A673 (cell line): ENCODE data around the gene RALGPS1. TPM values are rescaled to one million over a fixed set of nuclear protein-coding genes. Genes with fewer than 3 reads are reported as not detected.

ENCODE experiments used
- BruUV-seq: library from RNA; stranded (reverse); fragments of 400-500 nt; replicated peaks from 2 replicates; lab custom pipeline; 2021; lab: Mats Ljungman, UMichigan
- CTCF ChIA-PET: fragments of 300-600 bp; sonication (Branson Sonifier 250); formaldehyde crosslinking; loops from one replicate; lab custom pipeline; 2022; ENCODE audit warnings: antibody characterized with exemption; lab: Charles Lee
- POLR2A ChIA-PET: fragments of 300-600 bp; sonication (Branson Sonifier 250); formaldehyde crosslinking; loops from one replicate; lab custom pipeline; 2022; ENCODE audit warnings: antibody characterized with exemption; ENCODE audit not compliant: low non-redundant PET; lab: Charles Lee
- DNase-seq: peaks from one replicate; pipeline ENCODE4 v3.0.0-alpha.2; 2015; ENCODE audit warnings: low spot score
- H3K27ac ChIP-seq: fragments of 200-600 bp; sonication (generic); 2 replicates; pipeline ENCODE4 v1.5.1; 2016; ENCODE audit warnings: mixed run types, low read depth, mild to moderate bottlenecking, mixed read lengths, antibody characterized with exemption, low read length; ENCODE audit not compliant: poor library complexity, severe bottlenecking
- H3K27me3 ChIP-seq: fragments of 200-600 bp; sonication (generic); replicated peaks from 2 replicates; pipeline ENCODE4 v1.6.1; 2017; ENCODE audit warnings: mixed run types, low read depth, mild to moderate bottlenecking, mixed read lengths, antibody characterized with exemption, low read length; ENCODE audit not compliant: insufficient read depth, poor library complexity
- H3K36me3 ChIP-seq: fragments of 200-600 bp; sonication (generic); 2 replicates; pipeline ENCODE4 v1.6.1; 2016; ENCODE audit warnings: mixed run types, mild to moderate bottlenecking, mixed read lengths, antibody characterized with exemption, low read length; ENCODE audit not compliant: insufficient read depth, poor library complexity, severe bottlenecking
- H3K4me1 ChIP-seq: fragments of 200-600 bp; sonication (generic); 2 replicates; pipeline ENCODE4 v1.6.1; 2017; ENCODE audit warnings: mixed run types, mild to moderate bottlenecking, mixed read lengths, antibody characterized with exemption, low read length; ENCODE audit not compliant: insufficient read depth, poor library complexity, severe bottlenecking
- H3K4me3 ChIP-seq: fragments of 200-600 bp; sonication (generic); 2 replicates; pipeline ENCODE4 v1.5.1; 2016; ENCODE audit warnings: low read depth, mixed run types, mild to moderate bottlenecking, mixed read lengths, low read length; ENCODE audit not compliant: poor library complexity, severe bottlenecking
- H3K9me3 ChIP-seq: fragments of 200-600 bp; sonication (generic); 2 replicates; pipeline ENCODE4 v1.6.1; 2016; ENCODE audit warnings: mixed run types, low read depth, mild to moderate bottlenecking, mixed read lengths, antibody characterized with exemption, low read length; ENCODE audit not compliant: poor library complexity, severe bottlenecking
- EZH2 ChIP-seq: fragments of 200-600 bp; sonication (generic); IDR thresholded peaks from 2 replicates; pipeline ENCODE4 v1.6.1; 2017; ENCODE audit warnings: borderline replicate concordance, low read depth, mild to moderate bottlenecking, mixed read lengths, antibody characterized with exemption, low read length; ENCODE audit not compliant: poor library complexity, severe bottlenecking
- intact Hi-C: fragments of 100-400 bp; cut with micrococcal nuclease; formaldehyde crosslinking; loops from one replicate; pipeline ENCODE4 v1.10.0; 2022; ENCODE audit not compliant: unreplicated experiment
- total RNA-seq: library from RNA; stranded (reverse); gene quantifications from 2 replicates; pipeline ENCODE4 v1.2.3, GENCODE V29; 2021
- TF ChIP-seq, protein P1 (sequence below): fragments of 300-800, 200-600 bp; sonication (generic); conservative IDR thresholded peaks from 2 replicates; pipeline ENCODE4 v1.5.1; 2017; ENCODE audit warnings: low read depth, mild to moderate bottlenecking, antibody characterized with exemption, low read length, moderate library complexity, mixed read lengths

The RALGPS1 gene
- total RNA-seq, 1 experiment from 2014 or later, result 3.9 TPM

DNA sequence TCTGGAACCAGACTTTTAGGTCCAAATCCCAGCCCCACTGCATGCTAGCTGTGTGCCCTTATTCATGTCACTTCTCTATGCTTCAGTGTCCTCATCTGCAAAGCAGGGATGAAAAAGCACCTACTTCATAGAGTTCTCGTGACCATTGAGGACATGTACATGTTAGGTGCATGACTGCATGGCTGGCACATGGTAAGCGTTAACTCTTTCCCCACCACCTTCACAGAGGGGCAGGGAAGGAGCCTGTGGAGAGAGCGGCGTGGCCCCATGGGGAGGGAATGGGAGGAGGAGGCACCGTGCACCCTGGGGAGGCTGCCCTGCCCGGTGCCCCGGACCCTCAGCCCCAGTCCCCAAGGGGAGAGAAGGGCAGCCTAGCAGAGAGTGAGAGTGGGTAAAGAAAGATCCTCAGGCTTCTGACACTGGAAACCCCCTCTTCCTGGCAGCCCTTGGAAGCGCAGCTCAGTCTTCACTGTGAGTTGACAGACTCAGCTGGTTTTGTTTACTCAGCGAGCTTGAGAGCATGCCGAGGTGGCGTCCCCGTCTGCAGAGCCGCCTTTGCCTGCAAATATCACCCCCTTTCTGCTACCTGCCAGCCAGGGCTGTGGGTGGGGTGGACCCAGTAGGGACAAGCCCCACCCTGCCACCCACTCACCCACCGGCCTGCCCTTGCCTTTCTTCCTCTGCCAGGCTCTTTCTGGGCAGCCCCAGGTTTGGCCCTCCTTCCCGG is 218.5 kb downstream of the RALGPS1 start:
- POLR2A ChIA-PET, result no interaction called here
- no TSS peak for BruUV-seq
- no peak for DNase-seq
- CTCF ChIA-PET, result no interaction called here
- TF ChIP-seq EZH2, result no peak
- TF ChIP-seq, protein P1, sequence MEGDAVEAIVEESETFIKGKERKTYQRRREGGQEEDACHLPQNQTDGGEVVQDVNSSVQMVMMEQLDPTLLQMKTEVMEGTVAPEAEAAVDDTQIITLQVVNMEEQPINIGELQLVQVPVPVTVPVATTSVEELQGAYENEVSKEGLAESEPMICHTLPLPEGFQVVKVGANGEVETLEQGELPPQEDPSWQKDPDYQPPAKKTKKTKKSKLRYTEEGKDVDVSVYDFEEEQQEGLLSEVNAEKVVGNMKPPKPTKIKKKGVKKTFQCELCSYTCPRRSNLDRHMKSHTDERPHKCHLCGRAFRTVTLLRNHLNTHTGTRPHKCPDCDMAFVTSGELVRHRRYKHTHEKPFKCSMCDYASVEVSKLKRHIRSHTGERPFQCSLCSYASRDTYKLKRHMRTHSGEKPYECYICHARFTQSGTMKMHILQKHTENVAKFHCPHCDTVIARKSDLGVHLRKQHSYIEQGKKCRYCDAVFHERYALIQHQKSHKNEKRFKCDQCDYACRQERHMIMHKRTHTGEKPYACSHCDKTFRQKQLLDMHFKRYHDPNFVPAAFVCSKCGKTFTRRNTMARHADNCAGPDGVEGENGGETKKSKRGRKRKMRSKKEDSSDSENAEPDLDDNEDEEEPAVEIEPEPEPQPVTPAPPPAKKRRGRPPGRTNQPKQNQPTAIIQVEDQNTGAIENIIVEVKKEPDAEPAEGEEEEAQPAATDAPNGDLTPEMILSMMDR, result no peak
- Histone ChIP-seq H3K4me3 (no peak overlapping the region), H3K27ac (no peak overlapping the region), H3K4me1 (no peaks in the 10 kb centered on the region), H3K27me3 (no peaks in the 10 kb centered on the region), H3K36me3 (no peaks in the 10 kb centered on the region), H3K9me3 (no peaks in the 10 kb centered on the region)
- intact Hi-C loops, result no loop called here

DNA sequence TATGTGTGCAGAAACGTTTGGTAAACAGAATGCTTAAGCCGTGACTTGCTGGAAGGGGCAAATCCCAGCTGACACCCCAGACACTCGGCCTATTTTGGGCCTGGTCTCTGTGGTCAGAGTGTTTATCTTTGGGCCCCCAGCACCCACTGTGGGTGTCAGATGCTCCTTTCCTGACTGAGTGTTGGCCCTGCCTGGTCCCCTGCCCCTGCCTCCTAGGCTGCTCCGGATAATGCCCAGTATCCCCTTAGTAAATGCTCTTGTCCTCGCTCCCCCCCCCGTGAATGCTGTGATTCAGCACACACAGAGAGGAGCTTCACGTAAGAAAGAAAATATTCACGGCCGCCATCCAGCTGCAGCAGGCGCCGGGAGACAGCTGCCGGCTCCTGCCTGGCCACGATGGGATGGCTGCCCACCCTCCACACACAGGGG is 219.2 kb downstream of the RALGPS1 start:
- no peak for DNase-seq
- Histone ChIP-seq H3K4me3 (no peak overlapping the region), H3K9me3 (no peaks in the 10 kb centered on the region), H3K27ac (no peak overlapping the region), H3K36me3 (no peaks in the 10 kb centered on the region), H3K4me1 (no peaks in the 10 kb centered on the region), H3K27me3 (no peaks in the 10 kb centered on the region)
- TF ChIP-seq EZH2, result no peak
- POLR2A ChIA-PET, result no interaction called here
- intact Hi-C loops, result no loop called here
- BruUV-seq, result no TSS peak
- CTCF ChIA-PET, result no interaction called here

DNA sequence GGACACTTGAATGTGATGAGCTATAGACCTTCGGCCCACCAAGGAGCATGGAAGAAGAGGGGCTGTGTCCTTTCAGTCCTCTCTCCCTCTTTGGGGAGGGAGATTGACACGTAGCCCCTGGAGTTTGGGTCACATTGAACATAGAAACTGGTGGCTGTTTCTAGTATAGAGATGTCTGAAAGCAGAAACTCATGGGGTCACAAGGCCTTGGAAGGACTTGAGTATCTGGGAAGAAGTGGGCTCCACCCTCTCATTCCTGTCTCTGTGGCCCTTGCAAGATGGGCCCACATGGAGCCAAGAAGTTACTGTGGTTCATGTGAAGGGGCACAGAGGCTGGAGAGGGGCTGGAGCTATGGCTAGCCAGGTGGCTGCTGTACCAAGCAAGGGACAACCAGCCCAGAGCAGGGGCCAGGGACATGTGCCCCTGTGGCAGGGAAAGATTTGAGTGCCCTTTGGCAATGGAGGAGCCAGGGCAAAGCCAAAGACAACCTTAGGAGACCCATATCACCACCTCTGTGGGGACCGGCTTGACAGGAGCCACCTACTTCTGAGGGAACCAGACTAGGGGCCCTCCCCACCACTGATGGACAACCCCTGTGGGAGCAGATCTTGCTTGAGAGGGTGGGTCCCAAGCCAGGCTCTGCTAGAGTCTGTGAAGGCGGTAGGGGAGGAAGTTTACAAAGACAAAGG is 220.6 kb downstream of the RALGPS1 start:
- no peaks in the 10 kb centered on the region for H3K36me3 ChIP-seq
- no peak for DNase-seq
- H3K27me3 ChIP-seq, result no peaks in the 10 kb centered on the region
- H3K4me3 ChIP-seq, result no peak overlapping the region
- H3K4me1 ChIP-seq, result no peaks in the 10 kb centered on the region
- no peak overlapping the region for H3K27ac ChIP-seq
- BruUV-seq, result no TSS peak
- no peaks in the 10 kb centered on the region for H3K9me3 ChIP-seq
- POLR2A ChIA-PET, result no interaction called here
- intact Hi-C loops, result no loop called here
- TF ChIP-seq, protein P1, result no peak
- TF ChIP-seq EZH2, result no peak
- CTCF ChIA-PET, result no interaction called here
